Thoracic aorta (tissue), 2 donors: ENCODE measurements around the gene ATP5MG. TPM values are rescaled to one million over a fixed set of nuclear protein-coding genes. Genes with fewer than 3 reads are reported as not detected.

Source experiments
- ATAC-seq: fragments of 150-250 bp; one replicate; pipeline ENCODE4 v1.8.0; 2017; ENCODE audit warnings: low read depth; ENCODE audit not compliant: insufficient number of reproducible peaks, low FRiP score
- DNase-seq: peaks from one replicate; pipeline ENCODE4 v3.0.0-alpha.2; 2020; ENCODE audit warnings: low spot score
- H3K27ac ChIP-seq, 2 donors: fragments of 200-600 bp; sonication (generic); 1 replicate in 1 of 2; 2 replicates in 1 of 2; pipeline ENCODE4 v1.5.1; 2016; ENCODE audit warnings: mild to moderate bottlenecking in 2 of 2, moderate library complexity in 2 of 2
- H3K27me3 ChIP-seq: fragments of 200-600 bp; sonication (generic); replicated peaks from 2 replicates; pipeline ENCODE4 v1.6.0; 2016; ENCODE audit warnings: mild to moderate bottlenecking; ENCODE audit not compliant: insufficient read depth
- H3K36me3 ChIP-seq: fragments of 200-600 bp; sonication (generic); one replicate; pipeline ENCODE4 v1.5.1; 2016
- H3K4me1 ChIP-seq, 2 donors: fragments of 200-600 bp; sonication (generic); 1 replicate in 1 of 2; 2 replicates in 1 of 2; pipeline versions ENCODE4 v1.5.1 to v1.6.0; 2016; ENCODE audit warnings: low read depth in 2 of 2, mild to moderate bottlenecking in 1 of 2; ENCODE audit not compliant: control insufficient read depth in 1 of 2
- H3K4me3 ChIP-seq: fragments of 200-600 bp; sonication (generic); 2 replicates; pipeline ENCODE4 v1.5.1; 2016; ENCODE audit warnings: mild to moderate bottlenecking
- H3K9me3 ChIP-seq: fragments of 200-600 bp; sonication (generic); 2 replicates; pipeline ENCODE4 v1.5.1; 2016
- total RNA-seq, 2 donors: library from RNA; depleted of rRNA; stranded (reverse); fragments of >200 nt; gene quantifications; one replicate each; pipeline versions ENCODE4 v1.1.0 to v1.2.3, GENCODE V29; 2016
- TF ChIP-seq, protein P1 (sequence below): fragments of 200-600 bp; sonication (generic); IDR thresholded peaks from one replicate; pipeline ENCODE4 v1.5.1; 2019; ENCODE audit warnings: antibody characterized with exemption

The ATP5MG gene
- total RNA-seq, 2 donors from 2014 or later, result 21.1 to 45.2 TPM

DNA sequence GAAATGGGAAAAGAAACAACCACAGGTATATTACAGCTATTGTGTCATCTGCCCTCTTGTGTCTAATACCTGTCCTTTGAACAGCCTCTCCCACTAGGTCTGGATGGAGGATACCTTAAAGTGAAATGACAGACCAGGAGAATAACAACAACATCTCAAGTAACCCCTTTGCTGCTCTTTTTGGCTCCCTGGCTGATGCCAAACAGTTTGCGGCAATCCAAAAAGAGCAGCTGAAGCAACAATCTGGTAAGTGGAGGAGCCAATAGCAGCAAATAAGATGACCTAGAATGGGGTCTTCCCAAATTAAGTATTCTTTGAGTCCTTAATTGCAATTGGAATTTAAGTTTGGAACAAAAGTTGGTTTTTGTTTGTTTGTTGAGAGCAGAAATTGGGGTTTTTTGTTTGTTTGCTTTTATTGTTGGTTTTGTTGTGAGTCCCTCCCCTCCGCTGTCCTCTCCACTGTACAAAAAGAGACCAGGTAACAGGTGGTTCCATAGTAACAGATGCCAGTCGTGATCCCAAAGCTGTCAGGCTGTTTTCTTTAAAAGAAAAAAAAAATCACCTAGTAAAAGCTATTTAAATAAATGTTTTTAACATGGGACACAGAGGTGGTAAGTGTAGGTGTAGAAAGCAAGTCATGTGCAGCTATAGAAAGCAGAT is 36.3 kb upstream of the ATP5MG start:
- ATAC-seq, result no peak
- Histone ChIP-seq H3K4me3 (no peak overlapping the region), H3K27ac (no peak overlapping the region), H3K4me1 (peaks cover 9 to 16% of the 10 kb centered on the region in 2 donors), H3K9me3 (no peaks in the 10 kb centered on the region), H3K27me3 (no peaks in the 10 kb centered on the region), H3K36me3 (peaks cover 31% of the 10 kb centered on the region)
- TF ChIP-seq, protein P1, sequence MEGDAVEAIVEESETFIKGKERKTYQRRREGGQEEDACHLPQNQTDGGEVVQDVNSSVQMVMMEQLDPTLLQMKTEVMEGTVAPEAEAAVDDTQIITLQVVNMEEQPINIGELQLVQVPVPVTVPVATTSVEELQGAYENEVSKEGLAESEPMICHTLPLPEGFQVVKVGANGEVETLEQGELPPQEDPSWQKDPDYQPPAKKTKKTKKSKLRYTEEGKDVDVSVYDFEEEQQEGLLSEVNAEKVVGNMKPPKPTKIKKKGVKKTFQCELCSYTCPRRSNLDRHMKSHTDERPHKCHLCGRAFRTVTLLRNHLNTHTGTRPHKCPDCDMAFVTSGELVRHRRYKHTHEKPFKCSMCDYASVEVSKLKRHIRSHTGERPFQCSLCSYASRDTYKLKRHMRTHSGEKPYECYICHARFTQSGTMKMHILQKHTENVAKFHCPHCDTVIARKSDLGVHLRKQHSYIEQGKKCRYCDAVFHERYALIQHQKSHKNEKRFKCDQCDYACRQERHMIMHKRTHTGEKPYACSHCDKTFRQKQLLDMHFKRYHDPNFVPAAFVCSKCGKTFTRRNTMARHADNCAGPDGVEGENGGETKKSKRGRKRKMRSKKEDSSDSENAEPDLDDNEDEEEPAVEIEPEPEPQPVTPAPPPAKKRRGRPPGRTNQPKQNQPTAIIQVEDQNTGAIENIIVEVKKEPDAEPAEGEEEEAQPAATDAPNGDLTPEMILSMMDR, result no peak
- DNase-seq, result no peak

DNA sequence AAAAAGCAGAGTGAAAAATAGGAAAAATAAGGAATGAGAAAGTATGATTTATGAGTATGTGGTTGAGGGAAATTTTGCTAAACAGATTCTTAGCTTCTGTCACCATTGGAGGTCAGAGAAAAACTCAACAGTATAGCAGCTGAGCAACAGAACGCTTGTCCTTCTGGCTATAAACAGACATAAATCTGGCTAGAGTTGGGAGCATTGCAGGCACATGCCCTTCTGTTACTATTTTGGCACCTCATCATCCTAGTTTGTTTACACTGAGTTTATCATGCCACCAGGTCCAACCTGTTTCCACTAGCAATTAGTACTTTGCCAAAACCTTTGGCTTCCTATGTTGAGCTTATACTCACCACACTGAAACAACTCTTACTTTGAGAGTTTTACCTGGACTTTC is 35.1 kb upstream of the ATP5MG start:
- no peaks in the 10 kb centered on the region for H3K27me3 ChIP-seq
- H3K27ac ChIP-seq, result no peak overlapping the region
- no peaks in the 10 kb centered on the region for H3K9me3 ChIP-seq
- no peak for ATAC-seq
- no peak overlapping the region for H3K4me3 ChIP-seq
- peaks cover 43% of the 10 kb centered on the region for H3K36me3 ChIP-seq
- no peak for DNase-seq
- H3K4me1 ChIP-seq, result peaks cover 0 to 5% of the 10 kb centered on the region in 2 donors
- TF ChIP-seq, protein P1, result no peak

DNA sequence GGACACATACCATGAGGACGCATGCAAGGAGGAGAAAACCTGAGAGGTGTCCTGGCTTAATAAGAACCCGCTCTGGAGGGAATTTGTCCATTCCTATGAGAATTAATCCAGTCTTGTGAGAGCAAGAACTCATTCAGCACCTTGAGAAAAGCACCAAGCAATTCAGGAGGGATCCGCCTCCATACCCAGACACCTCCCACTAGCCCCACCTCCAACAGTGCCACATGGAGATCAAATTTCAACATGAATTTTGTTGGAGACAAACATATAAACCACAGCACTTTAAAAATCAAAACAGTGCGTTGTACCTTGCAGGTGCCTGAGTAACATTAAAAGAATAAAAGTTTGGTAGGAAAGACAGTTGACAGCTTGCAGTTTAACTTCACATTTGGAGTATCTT is 30.6 kb upstream of the ATP5MG start:
- Histone ChIP-seq H3K4me3 (no peak overlapping the region), H3K27me3 (no peaks in the 10 kb centered on the region), H3K27ac (no peak overlapping the region), H3K9me3 (no peaks in the 10 kb centered on the region), H3K36me3 (peaks cover 79% of the 10 kb centered on the region), H3K4me1 (no peaks in the 10 kb centered on the region)
- DNase-seq (no peak), ATAC-seq (no peak)
- TF ChIP-seq, protein P1, result no peak

DNA sequence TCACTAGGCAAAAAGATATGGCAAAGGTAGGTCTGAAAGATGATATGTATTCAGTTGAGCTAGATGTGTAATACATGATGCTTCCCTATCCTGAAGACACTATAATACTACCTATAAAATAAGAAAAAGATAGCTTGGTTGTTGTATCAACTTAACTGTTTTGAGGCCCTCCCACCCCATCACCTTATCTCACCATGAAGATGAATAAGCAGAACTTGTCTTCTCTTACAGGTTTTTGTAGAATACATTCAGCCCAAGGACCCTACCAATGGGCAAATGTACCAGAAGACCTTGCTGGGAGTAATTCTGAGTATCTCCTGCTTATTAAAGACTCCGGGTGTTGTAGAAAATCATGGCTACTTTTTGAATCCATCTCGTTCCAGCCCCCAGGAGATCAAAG is 28.1 kb upstream of the ATP5MG start:
- H3K4me1 ChIP-seq, result no peaks in the 10 kb centered on the region
- H3K27me3 ChIP-seq, result no peaks in the 10 kb centered on the region
- no peak overlapping the region for H3K4me3 ChIP-seq
- H3K27ac ChIP-seq, result no peak overlapping the region
- TF ChIP-seq, protein P1, result no peak
- no peak for DNase-seq
- ATAC-seq, result no peak
- no peaks in the 10 kb centered on the region for H3K9me3 ChIP-seq
- H3K36me3 ChIP-seq, result peaks cover 87% of the 10 kb centered on the region

DNA sequence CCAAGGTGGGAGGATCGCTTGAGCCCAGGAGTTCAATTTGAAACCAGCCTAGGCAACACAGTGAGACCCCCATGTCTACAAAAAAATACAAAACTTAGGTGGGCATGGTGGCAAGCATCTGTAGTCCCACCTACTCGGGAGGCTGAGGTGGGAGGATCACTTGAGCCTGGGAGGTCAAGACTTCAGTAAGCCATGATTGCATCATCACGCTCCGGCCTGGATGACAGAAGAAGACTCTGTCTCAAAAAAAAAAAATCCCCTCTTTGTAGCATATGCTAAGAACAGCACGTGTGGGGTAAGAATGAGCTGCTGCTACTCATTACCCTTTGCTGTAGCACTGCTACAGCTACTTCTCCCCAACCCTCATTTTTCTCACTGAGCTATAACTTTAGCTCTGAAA is 27.5 kb upstream of the ATP5MG start:
- Histone ChIP-seq H3K27me3 (no peaks in the 10 kb centered on the region), H3K4me1 (no peaks in the 10 kb centered on the region), H3K9me3 (no peaks in the 10 kb centered on the region), H3K36me3 (peaks cover 87% of the 10 kb centered on the region), H3K4me3 (no peak overlapping the region), H3K27ac (no peak overlapping the region)
- DNase-seq (no peak), ATAC-seq (no peak)
- TF ChIP-seq, protein P1, result no peak
